ENCODE measurements around the gene GPR75. TPM values are rescaled to one million over a fixed set of nuclear protein-coding genes. Genes with fewer than 3 reads are reported as not detected.

Gene GPR75
- total and polyA plus RNA-seq, 2 of the 13 experiments (the other 11 are each of a cell fraction or from before 2014, with no cell fraction given) = 3.3 to 4.1 TPM

DNA sequence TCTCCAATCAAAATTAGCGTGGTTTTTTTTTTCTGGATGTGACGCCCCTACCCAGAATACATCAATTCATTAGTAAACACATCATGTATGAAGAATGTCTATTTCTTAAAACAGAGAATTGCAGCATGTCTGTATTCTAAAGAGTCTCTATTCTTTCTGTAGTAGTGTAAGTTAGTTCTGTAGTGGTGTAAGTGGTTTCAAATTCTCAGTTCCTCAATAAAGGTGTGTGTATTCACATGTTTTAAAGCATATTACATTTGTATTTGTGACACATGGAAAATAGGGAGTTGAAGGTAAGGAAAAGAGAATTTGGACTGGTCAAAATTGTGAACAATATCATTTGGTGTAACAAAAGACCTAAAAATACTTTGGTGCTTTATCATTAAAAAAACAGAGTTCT, 8.0 kb upstream of the GPR75 start:
- in situ Hi-C loops (cut with HindIII; ENCODE audit: extremely low pct_ligation_motif_present, low pct_unique_long_range_greater_than_20kb) = no loop called here
- DNase-seq (ENCODE audit: low spot score) (no peak), FAIRE-seq (no peak), ATAC-seq (no peak)
- Histone ChIP-seq H3K27ac (ENCODE audit: extremely low read length, insufficient read depth, low read length) (no peak overlapping the region), H3K27me3 (ENCODE audit: control insufficient read depth in 1 of 2, insufficient read depth in 2 of 2, low read length in 2 of 2) (no peaks in the 10 kb centered on the region), H3K79me2 (ENCODE audit: insufficient read depth, low read length) (no peaks in the 10 kb centered on the region), H3K4me1 (ENCODE audit: insufficient read depth, low read length) (no peaks in the 10 kb centered on the region), H3K9me3 (ENCODE audit: low read length) (no peaks in the 10 kb centered on the region), H3K36me3 (replicated peaks in 1 of 2; ENCODE audit: control insufficient read depth in 1 of 2, insufficient read depth in 2 of 2, low read length in 2 of 2) (peaks cover 22 to 44% of the 10 kb centered on the region in 2 experiments), H2AFZ (ENCODE audit: low read length) (no peak overlapping the region), H3K4me3 (replicated peaks in 1 of 3; ENCODE audit: insufficient read depth in 1 of 3, low read depth in 2 of 3, low read length in 3 of 3) (no peak overlapping the region), H3K9ac (ENCODE audit: insufficient read depth, low read depth, low read length) (no peak overlapping the region), H4K20me1 (ENCODE audit: insufficient read depth, low read length) (no peaks in the 10 kb centered on the region), H3K4me2 (ENCODE audit: low read depth, low read length) (no peak overlapping the region)
- ChIA-PET CTCF (ENCODE audit: low intra/inter-chr PET ratio, low total read pairs) (no interaction called here), POLR2A (interaction anchor here (0.6 kb wide), 1 partner anchor 874 kb away, joined by 3 read pairs; no protein-coding TSS in a partner anchor)
- no TSS peak for BruUV-seq (replicated peaks)
- WGBS (ENCODE audit: low lambda C conversion rate) = 100% methylated on average over 2 of the region's 2 CpGs
- intact Hi-C loops (cut with micrococcal nuclease; ENCODE audit: unreplicated experiment) = no loop called here
- TF ChIP-seq ZNF460 (CRISPR knock-in tag; IDR thresholded peaks at IDR 0.05; ENCODE audit: borderline replicate concordance) (no peak), ZZZ3 (CRISPR knock-in tag; IDR thresholded peaks at IDR 0.05; ENCODE audit: borderline replicate concordance) (no peak), ZSCAN12 (CRISPR knock-in tag; IDR thresholded peaks at IDR 0.05) (no peak), ZNF552 (CRISPR knock-in tag; IDR thresholded peaks at IDR 0.05; ENCODE audit: borderline replicate concordance) (no peak), ZNF788 (CRISPR knock-in tag; IDR thresholded peaks at IDR 0.05; ENCODE audit: borderline replicate concordance) (no peak), ZNF260 (CRISPR knock-in tag; IDR thresholded peaks at IDR 0.05; ENCODE audit: borderline replicate concordance, low read depth) (no peak), ZNF383 (CRISPR knock-in tag; IDR thresholded peaks at IDR 0.05; ENCODE audit: borderline replicate concordance) (no peak), SAFB2 (CRISPR knock-in tag; IDR thresholded peaks at IDR 0.05; ENCODE audit: borderline replicate concordance, low read depth) (no peak), SRSF4 (IDR thresholded peaks at IDR 0.05; ENCODE audit: low read depth, low read length, poor library complexity, severe bottlenecking) (no peak), ONECUT2 (CRISPR knock-in tag; IDR thresholded peaks at IDR 0.05) (no peak), CHCHD3 (CRISPR knock-in tag; IDR thresholded peaks at IDR 0.05) (no peak), ZNF850 (CRISPR knock-in tag; conservative IDR thresholded peaks at IDR 0.05) (no peak)
- TF ChIP-seq, protein P1, sequence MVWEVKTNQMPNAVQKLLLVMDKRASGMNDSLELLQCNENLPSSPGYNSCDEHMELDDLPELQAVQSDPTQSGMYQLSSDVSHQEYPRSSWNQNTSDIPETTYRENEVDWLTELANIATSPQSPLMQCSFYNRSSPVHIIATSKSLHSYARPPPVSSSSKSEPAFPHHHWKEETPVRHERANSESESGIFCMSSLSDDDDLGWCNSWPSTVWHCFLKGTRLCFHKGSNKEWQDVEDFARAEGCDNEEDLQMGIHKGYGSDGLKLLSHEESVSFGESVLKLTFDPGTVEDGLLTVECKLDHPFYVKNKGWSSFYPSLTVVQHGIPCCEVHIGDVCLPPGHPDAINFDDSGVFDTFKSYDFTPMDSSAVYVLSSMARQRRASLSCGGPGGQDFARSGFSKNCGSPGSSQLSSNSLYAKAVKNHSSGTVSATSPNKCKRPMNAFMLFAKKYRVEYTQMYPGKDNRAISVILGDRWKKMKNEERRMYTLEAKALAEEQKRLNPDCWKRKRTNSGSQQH (CRISPR knock-in tag; IDR thresholded peaks at IDR 0.05; ENCODE audit: low read depth) = no peak
- TF ChIP-seq, protein P2, sequence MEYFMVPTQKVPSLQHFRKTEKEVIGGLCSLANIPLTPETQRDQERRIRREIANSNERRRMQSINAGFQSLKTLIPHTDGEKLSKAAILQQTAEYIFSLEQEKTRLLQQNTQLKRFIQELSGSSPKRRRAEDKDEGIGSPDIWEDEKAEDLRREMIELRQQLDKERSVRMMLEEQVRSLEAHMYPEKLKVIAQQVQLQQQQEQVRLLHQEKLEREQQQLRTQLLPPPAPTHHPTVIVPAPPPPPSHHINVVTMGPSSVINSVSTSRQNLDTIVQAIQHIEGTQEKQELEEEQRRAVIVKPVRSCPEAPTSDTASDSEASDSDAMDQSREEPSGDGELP (IDR thresholded peaks at IDR 0.05; ENCODE audit: borderline replicate concordance, low read depth) = no peak
